IMR-90 (cell line): ENCODE results near the gene TRIM43B. TPM values are rescaled to one million over a fixed set of nuclear protein-coding genes. Genes with fewer than 3 reads are reported as not detected.

ENCODE experiments used
- ATAC-seq: fragments of 200-7000 bp; cut with Tn5 transposase; 2 replicates; pipeline ENCODE4 v1.9.1; 2020; ENCODE audit warnings: low read depth, mild to moderate bottlenecking, moderate library complexity
- BruUV-seq: library from RNA; stranded (reverse); fragments of 400-500 nt; replicated peaks from 2 replicates; lab custom pipeline; 2021; lab: Mats Ljungman, UMichigan
- CTCF ChIA-PET: fragments of 300-600 bp; formaldehyde crosslinking; extraction: SDS; loops from one replicate; lab custom pipeline; 2021; ENCODE audit warnings: antibody characterized with exemption; lab: Yijun Ruan, JAX
- POLR2A ChIA-PET: fragments of 300-600 bp; sonication (Branson Sonifier 250); formaldehyde crosslinking; loops from one replicate; lab custom pipeline; 2022; ENCODE audit warnings: antibody characterized with exemption; ENCODE audit not compliant: unreplicated experiment; lab: Charles Lee
- DNase-seq: peaks from one replicate; pipeline ENCODE4 v3.0.0; 2013
- H2AFZ ChIP-seq: replicated peaks from 2 replicates; pipeline ENCODE3; 2013; ENCODE audit warnings: low read length, mild to moderate bottlenecking; ENCODE audit not compliant: poor library complexity
- H2AK5ac ChIP-seq: 2 replicates; pipeline ENCODE4 v1.6.1; 2013; ENCODE audit warnings: low read depth, low read length, inconsistent platforms
- H2AK9ac ChIP-seq: replicated peaks from 2 replicates; pipeline ENCODE3; 2013; ENCODE audit warnings: mild to moderate bottlenecking, low read depth, low read length, moderate library complexity; ENCODE audit not compliant: poor library complexity
- H2BK120ac ChIP-seq: 2 replicates; pipeline ENCODE4 v1.6.1; 2013; ENCODE audit warnings: low read depth, low read length, inconsistent platforms
- H2BK15ac ChIP-seq: 3 replicates; pipeline ENCODE4 v1.6.1; 2013; ENCODE audit warnings: low read depth, low read length, inconsistent platforms
- H2BK20ac ChIP-seq: 2 replicates; pipeline ENCODE4 v1.6.1; 2013; ENCODE audit warnings: low read depth, mild to moderate bottlenecking, inconsistent platforms, low read length, moderate library complexity
- H2BK5ac ChIP-seq: 2 replicates; pipeline ENCODE4 v1.6.1; 2013; ENCODE audit warnings: mild to moderate bottlenecking, low read depth, low read length, inconsistent platforms; ENCODE audit not compliant: poor library complexity, severe bottlenecking
- H3K14ac ChIP-seq: replicated peaks from 2 replicates; pipeline ENCODE4 v1.6.1; 2013; ENCODE audit warnings: low read depth, low read length, inconsistent platforms
- H3K18ac ChIP-seq: 2 replicates; pipeline ENCODE4 v1.6.1; 2013; ENCODE audit warnings: low read depth, low read length, control low read depth
- H3K23ac ChIP-seq: 2 replicates; pipeline ENCODE4 v1.6.1; 2013; ENCODE audit warnings: low read depth, low read length, inconsistent platforms
- H3K27ac ChIP-seq: 2 replicates; pipeline ENCODE4 v1.5.1; 2013; ENCODE audit warnings: mild to moderate bottlenecking, control low read depth, low read length; ENCODE audit not compliant: insufficient read depth
- H3K27me3 ChIP-seq: 2 replicates; pipeline ENCODE4 v1.6.1; 2013; ENCODE audit warnings: low read length; ENCODE audit not compliant: control insufficient read depth, insufficient read depth
- H3K36me3 ChIP-seq: 2 replicates; pipeline ENCODE4 v1.6.1; 2013; ENCODE audit warnings: low read length, mixed read lengths; ENCODE audit not compliant: control insufficient read depth, insufficient read depth
- H3K4ac ChIP-seq: 2 replicates; pipeline ENCODE4 v1.6.1; 2013; ENCODE audit warnings: low read depth, low read length, inconsistent platforms
- H3K4me1 ChIP-seq: 2 replicates; pipeline ENCODE4 v1.6.1; 2013; ENCODE audit warnings: low read length, mixed read lengths; ENCODE audit not compliant: control insufficient read depth, insufficient read depth
- H3K4me2 ChIP-seq: 2 replicates; pipeline ENCODE4 v1.6.1; 2013; ENCODE audit warnings: low read depth, mild to moderate bottlenecking, control low read depth, low read length, moderate library complexity
- H3K4me3 ChIP-seq: 2 replicates; pipeline ENCODE4 v1.5.1; 2013; ENCODE audit warnings: low read depth, mild to moderate bottlenecking, control low read depth, low read length, moderate library complexity; ENCODE audit not compliant: insufficient read depth
- H3K56ac ChIP-seq: 2 replicates; pipeline ENCODE4 v1.6.1; 2013; ENCODE audit warnings: low read length, inconsistent platforms; ENCODE audit not compliant: insufficient read depth; ENCODE audit errors: extremely low read depth
- H3K79me1 ChIP-seq, 2 experiments: 2 replicates each; pipeline ENCODE4 v1.6.1; 2013; ENCODE audit warnings: low read length in 2 of 2, inconsistent platforms in 1 of 2, low read depth in 1 of 2
- H3K9ac ChIP-seq: 2 replicates; pipeline ENCODE4 v1.6.1; 2013; ENCODE audit warnings: low read depth, low read length, control low read depth
- H3K9me1 ChIP-seq: 2 replicates; pipeline ENCODE4 v1.6.1; 2013; ENCODE audit warnings: low read length, inconsistent platforms; ENCODE audit not compliant: insufficient read depth
- H3K9me3 ChIP-seq: 2 replicates; pipeline ENCODE4 v1.6.1; 2013; ENCODE audit warnings: low read length; ENCODE audit not compliant: control insufficient read depth, insufficient read depth
- H4K20me1 ChIP-seq: 2 replicates; pipeline ENCODE4 v1.6.1; 2013; ENCODE audit warnings: low read length, inconsistent platforms; ENCODE audit not compliant: insufficient read depth
- H4K5ac ChIP-seq: 2 replicates; pipeline ENCODE4 v1.6.1; 2013; ENCODE audit warnings: mild to moderate bottlenecking, low read depth, low read length, control low read depth
- H4K8ac ChIP-seq, 2 experiments: 2 replicates each; pipeline ENCODE4 v1.6.1; 2013; ENCODE audit warnings: low read depth in 2 of 2, low read length in 2 of 2, control low read depth in 1 of 2, inconsistent platforms in 1 of 2
- H4K91ac ChIP-seq: 2 replicates; pipeline ENCODE4 v1.6.1; 2013; ENCODE audit warnings: low read depth, low read length, inconsistent platforms; ENCODE audit not compliant: insufficient read depth
- BHLHE40 ChIP-seq: fragments of 150-350 bp; IDR thresholded peaks from 2 replicates; pipeline ENCODE4 v1.6.1; 2016; ENCODE audit warnings: mild to moderate bottlenecking, low read depth, low read length
- CEBPB ChIP-seq: IDR thresholded peaks from 2 replicates; pipeline ENCODE4 v1.6.1; 2012; ENCODE audit warnings: low read depth, low read length, improper control_type of control experiment
- CHD1 ChIP-seq: IDR thresholded peaks from 2 replicates; pipeline ENCODE4 v1.6.1; 2012; ENCODE audit warnings: low read depth, low read length, improper control_type of control experiment
- CTCF ChIP-seq: conservative IDR thresholded peaks from 2 replicates; pipeline ENCODE4 v1.5.1; 2012; ENCODE audit warnings: mild to moderate bottlenecking, low read depth, low read length, improper control_type of control experiment
- FOS ChIP-seq: fragments of 150-350 bp; IDR thresholded peaks from 2 replicates; pipeline ENCODE4 v1.6.1; 2016; ENCODE audit warnings: low read depth, low read length
- MAFK ChIP-seq: IDR thresholded peaks from 2 replicates; pipeline ENCODE4 v1.6.1; 2012; ENCODE audit warnings: low read depth, low read length, improper control_type of control experiment
- MAZ ChIP-seq: IDR thresholded peaks from 2 replicates; pipeline ENCODE4 v1.6.1; 2012; ENCODE audit warnings: low read depth, mild to moderate bottlenecking, low read length, improper control_type of control experiment, moderate library complexity, borderline replicate concordance
- MXI1 ChIP-seq: IDR thresholded peaks from 2 replicates; pipeline ENCODE4 v1.6.1; 2012; ENCODE audit warnings: low read depth, mild to moderate bottlenecking, low read length, moderate library complexity, borderline replicate concordance
- NFE2L2 ChIP-seq: fragments of 150-350 bp; IDR thresholded peaks from 2 replicates; pipeline ENCODE4 v1.6.1; 2016; ENCODE audit warnings: low read depth, mild to moderate bottlenecking, low read length
- POLR2A ChIP-seq: IDR thresholded peaks from 2 replicates; pipeline ENCODE4 v1.6.1; 2012; ENCODE audit warnings: mild to moderate bottlenecking, low read depth, low read length
- RAD21 ChIP-seq: IDR thresholded peaks from 2 replicates; pipeline ENCODE4 v1.6.1; 2012; ENCODE audit warnings: low read length, improper control_type of control experiment
- RCOR1 ChIP-seq: IDR thresholded peaks from 2 replicates; pipeline ENCODE4 v1.6.1; 2012; ENCODE audit warnings: mild to moderate bottlenecking, low read length, improper control_type of control experiment; ENCODE audit not compliant: insufficient replicate concordance
- RFX5 ChIP-seq: IDR thresholded peaks from 2 replicates; pipeline ENCODE4 v1.8.0; 2012; ENCODE audit warnings: low read depth, mild to moderate bottlenecking, low read length, moderate library complexity
- SMC3 ChIP-seq: fragments of 150-350 bp; IDR thresholded peaks from 2 replicates; pipeline ENCODE4 v1.6.1; 2016; ENCODE audit warnings: low read depth, mild to moderate bottlenecking, antibody characterized with exemption, low read length, moderate library complexity
- USF2 ChIP-seq: fragments of 150-350 bp; IDR thresholded peaks from 2 replicates; pipeline ENCODE4 v1.6.1; 2017; ENCODE audit warnings: mild to moderate bottlenecking, antibody characterized with exemption, low read length, low read depth
- WGBS, 2 experiments: methylation state at CpG; one replicate each; pipeline versions ENCODE4 v1.1.5 to v1.1.7; 2013; ENCODE audit warnings: missing lambda C conversion rate in 2 of 2; ENCODE audit not compliant: insufficient read length in 1 of 2; ENCODE audit errors: extremely low coverage in 2 of 2; 5-methylcytosine and 5-hydroxymethylcytosine counted together
- dilution Hi-C: fragments of 300-500 bp; cut with HindIII; formaldehyde crosslinking; loops from one replicate; pipeline ENCODE4 v1.14.3; 2018; ENCODE audit warnings: low sequenced_read_pairs; ENCODE audit not compliant: unreplicated experiment
- in situ Hi-C: fragments of 300-500 bp; cut with MboI; formaldehyde crosslinking; loops from 3 replicates; pipeline ENCODE4 v1.14.3; 2019; ENCODE audit warnings: low sequenced_read_pairs, inconsistent platforms, mixed read lengths
- intact Hi-C: fragments of 100-400 bp; cut with micrococcal nuclease; formaldehyde crosslinking; loops from 2 replicates; pipeline ENCODE4 v1.10.0; 2022
- polyA plus RNA-seq, 3 experiments: library from polyadenylated mRNA; depleted of rRNA; stranded (reverse); fragments of >200 nt; gene quantifications; 2 replicates each; pipeline ENCODE4 v1.2.3, GENCODE V29; 2012; ENCODE audit warnings: low replicate concordance in 1 of 3
- total RNA-seq: library from RNA; depleted of rRNA; stranded (reverse); fragments of >200 nt; gene quantifications from 2 replicates; pipeline ENCODE4 v1.2.3, GENCODE V29; 2012

Gene TRIM43B
- total and polyA plus RNA-seq, 2 of the 4 experiments (the other 2 are of a cell fraction): not detected

- Histone ChIP-seq H3K9ac (peak overlapping the region; percentile 64), H3K27me3 (no peaks in the 10 kb centered on the region), H3K4me3 (peak overlapping the region; percentile 65), H2BK20ac (no peak overlapping the region), H2BK15ac (no peak overlapping the region), H3K18ac (peak overlapping the region; percentile 43; the same call in 1 of the 2 replicates), H3K36me3 (peaks cover 14% of the 10 kb centered on the region), H2BK5ac (peak overlapping the region; percentile 85), H2BK120ac (peak overlapping the region; percentile 76), H3K79me1 (peaks cover 3 to 41% of the 10 kb centered on the region in 2 experiments), H2AK5ac (peak overlapping the region; percentile 50), H3K9me1 (peaks cover 20% of the 10 kb centered on the region), H3K14ac (peak overlapping the region; percentile 80), H3K23ac (peak overlapping the region; percentile 71), H2AK9ac (peak overlapping the region; percentile 88), H3K4me2 (peak overlapping the region; percentile 86), H3K4me1 (peaks cover 9% of the 10 kb centered on the region), H4K5ac (peak overlapping the region; percentile 65), H2AFZ (peak overlapping the region; percentile 93), H3K56ac (peak overlapping the region; percentile 59), H3K27ac (peak overlapping the region; percentile 88), H3K9me3 (no peaks in the 10 kb centered on the region), H4K91ac (peak overlapping the region; percentile 89), H4K8ac (peak overlapping the region; percentile 90 to 92), H4K20me1 (peaks cover 15% of the 10 kb centered on the region), H3K4ac (peak overlapping the region; percentile 86)
- ChIA-PET POLR2A (interaction anchor here (0.6 kb wide), 1 partner anchor 127 kb away, joined by 3 read pairs; no protein-coding TSS in a partner anchor), CTCF (interaction anchor here (0.5 kb wide), 1 partner anchor 10 kb away, joined by 7 read pairs; no protein-coding TSS in a partner anchor)
- peak; percentile 67 for DNase-seq
- in situ Hi-C loops: no loop called here
- 0% methylated on average over 6 of the region's 84 CpGs; no CpG with 5 or more reads in 1 of the 2 experiments for WGBS, 2 experiments
- dilution Hi-C loops: no loop called here
- BruUV-seq: no TSS peak
- intact Hi-C loops: loop anchor here (5.0 kb wide), 1 partner anchor 156 kb away; no protein-coding TSS in a partner anchor
- ATAC-seq: peak; percentile 96
- no peak for TF ChIP-seq CEBPB
- no peak for TF ChIP-seq CHD1
- peak; percentile 39 for TF ChIP-seq CTCF
- no peak for TF ChIP-seq RFX5
- TF ChIP-seq FOS: no peak
- no peak for TF ChIP-seq MAFK
- no peak for TF ChIP-seq RCOR1
- no peak for TF ChIP-seq NFE2L2
- TF ChIP-seq MXI1: no peak
- no peak for TF ChIP-seq BHLHE40
- TF ChIP-seq RAD21: no peak
- peak; percentile 67; the same call in 1 of the 2 replicates for TF ChIP-seq MAZ
- TF ChIP-seq POLR2A: no peak
- TF ChIP-seq SMC3: no peak
- TF ChIP-seq USF2: 0 out of 2 replicates have a peak, but pooled peaks have one; percentile 16
Observed at GRCh38 chr2:95526360-95527341, 42.1 kb upstream of the TRIM43B start.
